Measurements from ENCODE around the gene CHCHD10.

CHCHD10 gene

DNA sequence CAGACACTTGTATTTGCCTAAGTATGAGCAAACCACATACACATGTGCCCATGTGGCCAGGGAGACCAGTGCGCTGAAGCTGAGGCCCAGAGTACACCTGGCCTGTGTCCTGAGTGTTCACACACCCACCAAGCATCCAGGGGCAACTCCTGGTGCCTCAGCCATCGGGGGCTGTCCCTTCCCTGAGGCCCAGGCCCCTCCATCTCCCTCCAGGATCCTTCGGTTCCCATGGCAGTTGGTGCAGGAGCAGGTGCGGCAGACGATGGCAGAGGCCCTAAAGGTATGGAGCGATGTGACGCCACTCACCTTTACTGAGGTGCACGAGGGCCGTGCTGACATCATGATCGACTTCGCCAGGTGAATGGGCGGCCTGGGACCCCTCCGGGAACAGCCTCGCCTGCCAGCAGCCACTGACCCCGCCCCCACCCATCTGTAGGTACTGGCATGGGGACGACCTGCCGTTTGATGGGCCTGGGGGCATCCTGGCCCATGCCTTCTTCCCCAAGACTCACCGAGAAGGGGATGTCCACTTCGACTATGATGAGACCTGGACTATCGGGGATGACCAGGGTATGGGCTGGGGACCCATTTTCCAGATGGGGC is 12.5 kb upstream of the CHCHD10 start:
- Histone ChIP-seq H3K27me3 (ENCODE audit: insufficient read depth, low read length, poor library complexity) (no peaks in the 10 kb centered on the region), H4K20me1 (ENCODE audit: insufficient read depth, low read length) (no peaks in the 10 kb centered on the region), H3K79me2 (ENCODE audit: insufficient read depth, low read length) (no peaks in the 10 kb centered on the region), H3K4me3 (ENCODE audit: low read depth in 1 of 2, low read length in 2 of 2) (no peak overlapping the region), H3K9ac (ENCODE audit: low read depth, low read length) (no peak overlapping the region), H3K4me2 (ENCODE audit: insufficient read depth, low read length) (no peak overlapping the region), H3K27ac (ENCODE audit: low read length) (no peak overlapping the region), H3K9me3 (ENCODE audit: insufficient read depth, low read length, severe bottlenecking) (no peaks in the 10 kb centered on the region), H3K36me3 (ENCODE audit: insufficient read depth, low read length) (no peaks in the 10 kb centered on the region), H3K4me1 (ENCODE audit: insufficient read depth, low read length) (no peaks in the 10 kb centered on the region; the same call in 1 of the 2 replicates), H2AFZ (ENCODE audit: low read depth, low read length) (no peak overlapping the region)
- DNase-seq: no peak
- no peak for ATAC-seq (ENCODE audit: insufficient read depth, low read depth)
- no peak for TF ChIP-seq EZH2 (IDR thresholded peaks at IDR 0.05; ENCODE audit: borderline replicate concordance, low read depth, low read length, severe bottlenecking)
- TF ChIP-seq, protein P1, sequence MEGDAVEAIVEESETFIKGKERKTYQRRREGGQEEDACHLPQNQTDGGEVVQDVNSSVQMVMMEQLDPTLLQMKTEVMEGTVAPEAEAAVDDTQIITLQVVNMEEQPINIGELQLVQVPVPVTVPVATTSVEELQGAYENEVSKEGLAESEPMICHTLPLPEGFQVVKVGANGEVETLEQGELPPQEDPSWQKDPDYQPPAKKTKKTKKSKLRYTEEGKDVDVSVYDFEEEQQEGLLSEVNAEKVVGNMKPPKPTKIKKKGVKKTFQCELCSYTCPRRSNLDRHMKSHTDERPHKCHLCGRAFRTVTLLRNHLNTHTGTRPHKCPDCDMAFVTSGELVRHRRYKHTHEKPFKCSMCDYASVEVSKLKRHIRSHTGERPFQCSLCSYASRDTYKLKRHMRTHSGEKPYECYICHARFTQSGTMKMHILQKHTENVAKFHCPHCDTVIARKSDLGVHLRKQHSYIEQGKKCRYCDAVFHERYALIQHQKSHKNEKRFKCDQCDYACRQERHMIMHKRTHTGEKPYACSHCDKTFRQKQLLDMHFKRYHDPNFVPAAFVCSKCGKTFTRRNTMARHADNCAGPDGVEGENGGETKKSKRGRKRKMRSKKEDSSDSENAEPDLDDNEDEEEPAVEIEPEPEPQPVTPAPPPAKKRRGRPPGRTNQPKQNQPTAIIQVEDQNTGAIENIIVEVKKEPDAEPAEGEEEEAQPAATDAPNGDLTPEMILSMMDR (IDR thresholded peaks at IDR 0.05; ENCODE audit: borderline replicate concordance, extremely low read depth, low read length, poor library complexity, severe bottlenecking): no peak

DNA sequence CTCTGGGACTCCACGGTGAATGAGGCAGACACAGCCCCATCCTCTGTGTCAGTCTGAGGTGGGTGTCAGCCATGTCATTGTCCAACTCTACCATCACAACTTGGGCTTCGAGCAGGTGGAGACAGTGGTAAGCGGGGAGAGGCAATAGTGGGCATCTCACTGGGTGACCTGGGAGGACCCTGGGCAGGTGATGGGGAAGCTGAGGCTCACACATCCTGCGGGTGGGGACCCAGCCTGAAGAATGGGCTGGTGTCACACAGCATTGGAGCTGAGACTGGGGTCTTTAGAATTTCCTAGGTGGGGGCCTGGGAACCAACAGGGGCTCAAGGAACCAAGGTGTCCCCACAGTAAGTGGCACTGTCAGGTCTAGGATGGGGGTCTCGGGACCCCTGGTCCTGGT is 12.0 kb upstream of the CHCHD10 start:
- H3K27me3 ChIP-seq (ENCODE audit: insufficient read depth, low read length, poor library complexity): no peaks in the 10 kb centered on the region
- no peaks in the 10 kb centered on the region for H3K9me3 ChIP-seq (ENCODE audit: insufficient read depth, low read length, severe bottlenecking)
- no peak for TF ChIP-seq EZH2 (IDR thresholded peaks at IDR 0.05; ENCODE audit: borderline replicate concordance, low read depth, low read length, severe bottlenecking)
- TF ChIP-seq, protein P1 (IDR thresholded peaks at IDR 0.05; ENCODE audit: borderline replicate concordance, extremely low read depth, low read length, poor library complexity, severe bottlenecking): no peak
- no peaks in the 10 kb centered on the region for H3K36me3 ChIP-seq (ENCODE audit: insufficient read depth, low read length)
- H4K20me1 ChIP-seq (ENCODE audit: insufficient read depth, low read length): no peaks in the 10 kb centered on the region
- no peaks in the 10 kb centered on the region for H3K79me2 ChIP-seq (ENCODE audit: insufficient read depth, low read length)
- no peak for ATAC-seq (ENCODE audit: insufficient read depth, low read depth)
- no peak for DNase-seq
- no peak overlapping the region for H3K4me2 ChIP-seq (ENCODE audit: insufficient read depth, low read length)
- no peaks in the 10 kb centered on the region for H3K4me1 ChIP-seq (ENCODE audit: insufficient read depth, low read length)
- no peak overlapping the region for H3K4me3 ChIP-seq (ENCODE audit: low read depth in 1 of 2, low read length in 2 of 2)
- no peak overlapping the region for H3K27ac ChIP-seq (ENCODE audit: low read length)
- no peak overlapping the region for H3K9ac ChIP-seq (ENCODE audit: low read depth, low read length)
- no peak overlapping the region for H2AFZ ChIP-seq (ENCODE audit: low read depth, low read length)

DNA sequence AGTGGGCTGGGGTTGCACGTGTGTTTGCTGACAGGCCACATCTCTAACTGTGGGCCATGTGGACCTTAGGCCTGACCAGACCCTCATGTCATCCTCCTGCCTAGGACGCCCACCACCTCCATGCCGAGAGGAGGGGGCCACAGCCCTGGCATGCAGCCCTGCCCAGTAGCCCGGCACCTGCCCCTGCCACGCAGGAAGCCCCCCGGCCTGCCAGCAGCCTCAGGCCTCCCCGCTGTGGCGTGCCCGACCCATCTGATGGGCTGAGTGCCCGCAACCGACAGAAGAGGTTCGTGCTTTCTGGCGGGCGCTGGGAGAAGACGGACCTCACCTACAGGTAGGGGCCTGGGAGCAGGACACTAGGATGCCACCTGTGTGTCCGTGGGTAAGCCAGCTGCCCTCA is 11.3 kb upstream of the CHCHD10 start:
- TF ChIP-seq, protein P1 (IDR thresholded peaks at IDR 0.05; ENCODE audit: borderline replicate concordance, extremely low read depth, low read length, poor library complexity, severe bottlenecking): no peak
- TF ChIP-seq EZH2 (IDR thresholded peaks at IDR 0.05; ENCODE audit: borderline replicate concordance, low read depth, low read length, severe bottlenecking): no peak
- Histone ChIP-seq H3K27ac (ENCODE audit: low read length) (no peak overlapping the region), H3K4me1 (ENCODE audit: insufficient read depth, low read length) (no peaks in the 10 kb centered on the region), H3K27me3 (ENCODE audit: insufficient read depth, low read length, poor library complexity) (no peaks in the 10 kb centered on the region), H3K9me3 (ENCODE audit: insufficient read depth, low read length, severe bottlenecking) (no peaks in the 10 kb centered on the region), H3K36me3 (ENCODE audit: insufficient read depth, low read length) (no peaks in the 10 kb centered on the region), H3K4me2 (ENCODE audit: insufficient read depth, low read length) (no peak overlapping the region), H2AFZ (ENCODE audit: low read depth, low read length) (no peak overlapping the region), H3K79me2 (ENCODE audit: insufficient read depth, low read length) (no peaks in the 10 kb centered on the region), H4K20me1 (ENCODE audit: insufficient read depth, low read length) (no peaks in the 10 kb centered on the region), H3K4me3 (ENCODE audit: low read depth in 1 of 2, low read length in 2 of 2) (no peak overlapping the region), H3K9ac (ENCODE audit: low read depth, low read length) (no peak overlapping the region)
- DNase-seq: no peak
- no peak for ATAC-seq (ENCODE audit: insufficient read depth, low read depth)

DNA sequence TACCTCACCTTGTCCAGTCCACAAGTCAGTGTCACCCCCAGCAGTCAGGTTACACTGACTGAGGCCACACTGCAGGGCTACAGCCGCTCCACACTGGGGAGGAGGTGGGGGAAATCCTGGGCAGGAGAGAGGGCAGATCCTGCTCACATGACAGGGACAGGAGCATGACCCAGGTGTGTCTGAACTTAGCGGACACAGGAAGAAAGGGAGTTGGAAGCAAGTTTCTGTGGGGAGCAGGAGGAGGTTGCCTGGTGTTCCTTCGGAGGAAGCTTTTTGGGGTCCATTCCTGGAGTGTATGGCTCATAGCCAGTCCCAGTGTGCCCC is 10.8 kb upstream of the CHCHD10 start:
- no peaks in the 10 kb centered on the region for H3K27me3 ChIP-seq (ENCODE audit: insufficient read depth, low read length, poor library complexity)
- no peak overlapping the region for H3K4me2 ChIP-seq (ENCODE audit: insufficient read depth, low read length)
- H3K79me2 ChIP-seq (ENCODE audit: insufficient read depth, low read length): no peaks in the 10 kb centered on the region
- no peaks in the 10 kb centered on the region for H4K20me1 ChIP-seq (ENCODE audit: insufficient read depth, low read length)
- DNase-seq: no peak
- H2AFZ ChIP-seq (ENCODE audit: low read depth, low read length): no peak overlapping the region
- no peak overlapping the region for H3K9ac ChIP-seq (ENCODE audit: low read depth, low read length)
- no peaks in the 10 kb centered on the region for H3K36me3 ChIP-seq (ENCODE audit: insufficient read depth, low read length)
- no peak overlapping the region for H3K27ac ChIP-seq (ENCODE audit: low read length)
- no peak for ATAC-seq (ENCODE audit: insufficient read depth, low read depth)
- no peaks in the 10 kb centered on the region for H3K4me1 ChIP-seq (ENCODE audit: insufficient read depth, low read length)
- H3K4me3 ChIP-seq (ENCODE audit: low read depth in 1 of 2, low read length in 2 of 2): no peak overlapping the region
- H3K9me3 ChIP-seq (ENCODE audit: insufficient read depth, low read length, severe bottlenecking): no peaks in the 10 kb centered on the region
- TF ChIP-seq, protein P1 (IDR thresholded peaks at IDR 0.05; ENCODE audit: borderline replicate concordance, extremely low read depth, low read length, poor library complexity, severe bottlenecking): no peak
- no peak for TF ChIP-seq EZH2 (IDR thresholded peaks at IDR 0.05; ENCODE audit: borderline replicate concordance, low read depth, low read length, severe bottlenecking)
